Measurements from ENCODE around the gene INTS1. TPM values are rescaled to one million over a fixed set of nuclear protein-coding genes. Genes with fewer than 3 reads are reported as not detected.

Gene INTS1
- total and polyA plus RNA-seq, 2 of the 4 experiments (the other 2 are of a cell fraction) = 9.3 to 40.1 TPM

DNA sequence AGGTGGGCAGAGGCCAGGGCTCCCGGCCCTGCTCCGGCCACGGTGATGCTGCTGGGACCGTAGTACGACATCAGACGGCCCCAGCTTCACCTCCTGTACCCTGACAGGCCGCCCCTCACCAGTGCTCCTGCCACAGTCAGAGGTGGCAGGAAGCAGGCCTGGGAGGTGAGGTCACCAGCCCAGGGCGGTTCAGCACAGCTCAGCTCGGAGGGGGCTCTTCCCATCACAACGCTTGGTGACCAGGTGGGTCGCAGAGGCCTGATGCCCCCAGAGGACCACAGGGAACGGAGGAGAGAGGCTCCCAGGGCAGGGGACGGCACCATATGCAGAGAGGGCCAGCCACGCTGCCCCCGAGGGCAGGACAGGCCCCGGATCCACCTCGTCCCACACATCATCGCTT is 53.8 kb downstream of the INTS1 start:
- DNase-seq = no peak
- ATAC-seq (ENCODE audit: low read depth) = no peak
- 85% methylated on average over 8 of the region's 18 CpGs; no CpG with 5 or more reads in 1 of the 2 experiments for WGBS, 2 experiments (ENCODE audit: extremely low coverage in 2 of 2, insufficient read length in 1 of 2)
- Histone ChIP-seq H3K9me1 (ENCODE audit: insufficient read depth, low read length) (no peaks in the 10 kb centered on the region; the same call in 1 of the 2 replicates), H2BK20ac (ENCODE audit: low read depth, low read length) (no peak overlapping the region), H4K91ac (ENCODE audit: insufficient read depth, low read depth, low read length) (no peak overlapping the region), H3K79me1 (ENCODE audit: low read depth in 1 of 2, low read length in 2 of 2) (peaks cover 0 to 46% of the 10 kb centered on the region in 2 experiments), H3K9me3 (ENCODE audit: control insufficient read depth, insufficient read depth, low read length) (no peaks in the 10 kb centered on the region), H3K18ac (ENCODE audit: low read depth, low read length) (no peak overlapping the region), H2BK5ac (ENCODE audit: low read depth, low read length, poor library complexity, severe bottlenecking) (no peak overlapping the region), H3K9ac (ENCODE audit: low read depth, low read length) (no peak overlapping the region), H2BK120ac (ENCODE audit: low read depth, low read length) (no peak overlapping the region), H3K23ac (ENCODE audit: low read depth, low read length) (no peak overlapping the region), H3K4ac (ENCODE audit: low read depth, low read length) (no peak overlapping the region), H3K4me3 (ENCODE audit: insufficient read depth, low read depth, low read length) (no peak overlapping the region), H2AK5ac (ENCODE audit: low read depth, low read length) (no peak overlapping the region), H2AK9ac (replicated peaks; ENCODE audit: low read depth, low read length, poor library complexity) (no peak overlapping the region), H3K4me2 (ENCODE audit: low read depth, low read length) (no peak overlapping the region), H3K27ac (ENCODE audit: insufficient read depth, low read length) (no peak overlapping the region), H3K4me1 (ENCODE audit: control insufficient read depth, insufficient read depth, low read length) (peaks cover 32% of the 10 kb centered on the region), H2AFZ (replicated peaks; ENCODE audit: low read length, poor library complexity) (no peak overlapping the region), H3K27me3 (ENCODE audit: control insufficient read depth, insufficient read depth, low read length) (no peaks in the 10 kb centered on the region), H4K20me1 (ENCODE audit: insufficient read depth, low read length) (peaks cover 14% of the 10 kb centered on the region), H4K8ac (ENCODE audit: low read depth in 2 of 2, low read length in 2 of 2) (no peak overlapping the region), H3K36me3 (ENCODE audit: control insufficient read depth, insufficient read depth, low read length) (peaks cover 4% of the 10 kb centered on the region; the same call in 1 of the 2 replicates), H3K56ac (ENCODE audit: extremely low read depth, insufficient read depth, low read length) (no peak overlapping the region), H4K5ac (ENCODE audit: low read depth, low read length) (no peak overlapping the region), H3K14ac (replicated peaks; ENCODE audit: low read depth, low read length) (no peak overlapping the region), H2BK15ac (ENCODE audit: low read depth, low read length) (no peak overlapping the region)
- CTCF ChIA-PET = no interaction called here
- TF ChIP-seq RCOR1 (IDR thresholded peaks at IDR 0.05; ENCODE audit: insufficient replicate concordance, low read length) (no peak), CEBPB (IDR thresholded peaks at IDR 0.05; ENCODE audit: low read depth, low read length) (no peak), RAD21 (IDR thresholded peaks at IDR 0.05; ENCODE audit: low read length) (no peak), FOS (IDR thresholded peaks at IDR 0.05; ENCODE audit: low read depth, low read length) (no peak), MXI1 (IDR thresholded peaks at IDR 0.05; ENCODE audit: borderline replicate concordance, low read depth, low read length) (no peak), NFE2L2 (IDR thresholded peaks at IDR 0.05; ENCODE audit: low read depth, low read length) (no peak), MAFK (IDR thresholded peaks at IDR 0.05; ENCODE audit: low read depth, low read length) (no peak), SMC3 (IDR thresholded peaks at IDR 0.05; ENCODE audit: low read depth, low read length) (no peak), RFX5 (IDR thresholded peaks at IDR 0.05; ENCODE audit: low read depth, low read length) (no peak), CHD1 (IDR thresholded peaks at IDR 0.05; ENCODE audit: low read depth, low read length) (no peak), POLR2A (IDR thresholded peaks at IDR 0.05; ENCODE audit: low read depth, low read length) (no peak), BHLHE40 (IDR thresholded peaks at IDR 0.05; ENCODE audit: low read depth, low read length) (no peak), MAZ (IDR thresholded peaks at IDR 0.05; ENCODE audit: borderline replicate concordance, low read depth, low read length) (no peak)
- TF ChIP-seq, protein P1, sequence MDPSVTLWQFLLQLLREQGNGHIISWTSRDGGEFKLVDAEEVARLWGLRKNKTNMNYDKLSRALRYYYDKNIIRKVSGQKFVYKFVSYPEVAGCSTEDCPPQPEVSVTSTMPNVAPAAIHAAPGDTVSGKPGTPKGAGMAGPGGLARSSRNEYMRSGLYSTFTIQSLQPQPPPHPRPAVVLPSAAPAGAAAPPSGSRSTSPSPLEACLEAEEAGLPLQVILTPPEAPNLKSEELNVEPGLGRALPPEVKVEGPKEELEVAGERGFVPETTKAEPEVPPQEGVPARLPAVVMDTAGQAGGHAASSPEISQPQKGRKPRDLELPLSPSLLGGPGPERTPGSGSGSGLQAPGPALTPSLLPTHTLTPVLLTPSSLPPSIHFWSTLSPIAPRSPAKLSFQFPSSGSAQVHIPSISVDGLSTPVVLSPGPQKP (IDR thresholded peaks at IDR 0.05; ENCODE audit: borderline replicate concordance, low read depth, low read length) = no peak
- TF ChIP-seq, protein P2, sequence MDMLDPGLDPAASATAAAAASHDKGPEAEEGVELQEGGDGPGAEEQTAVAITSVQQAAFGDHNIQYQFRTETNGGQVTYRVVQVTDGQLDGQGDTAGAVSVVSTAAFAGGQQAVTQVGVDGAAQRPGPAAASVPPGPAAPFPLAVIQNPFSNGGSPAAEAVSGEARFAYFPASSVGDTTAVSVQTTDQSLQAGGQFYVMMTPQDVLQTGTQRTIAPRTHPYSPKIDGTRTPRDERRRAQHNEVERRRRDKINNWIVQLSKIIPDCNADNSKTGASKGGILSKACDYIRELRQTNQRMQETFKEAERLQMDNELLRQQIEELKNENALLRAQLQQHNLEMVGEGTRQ (IDR thresholded peaks at IDR 0.05; ENCODE audit: low read depth, low read length) = no peak
- intact Hi-C loops (cut with micrococcal nuclease) (no loop called here), in situ Hi-C loops (cut with MboI; ENCODE audit: low sequenced_read_pairs) (no loop called here), dilution Hi-C loops (cut with HindIII; ENCODE audit: low sequenced_read_pairs, unreplicated experiment) (no loop called here)
- no TSS peak for BruUV-seq (replicated peaks)
- POLR2A ChIA-PET (ENCODE audit: unreplicated experiment) = no interaction called here

Measured in IMR-90 (cell line).